A673 (cell line): ENCODE measurements around the gene CCDC148. TPM values are rescaled to one million over a fixed set of nuclear protein-coding genes. Genes with fewer than 3 reads are reported as not detected.
"Not testable (repeated sequence)": the region's sequence is repeated elsewhere in the genome, so short reads cannot be mapped to it uniquely, and the experiment has no call there.

Experiments used
- BruUV-seq: library from RNA; stranded (reverse); fragments of 400-500 nt; replicated peaks from 2 replicates; lab custom pipeline; 2021; lab: Mats Ljungman, UMichigan
- CTCF ChIA-PET: fragments of 300-600 bp; sonication (Branson Sonifier 250); formaldehyde crosslinking; loops from one replicate; lab custom pipeline; 2022; ENCODE audit warnings: antibody characterized with exemption; lab: Charles Lee
- POLR2A ChIA-PET: fragments of 300-600 bp; sonication (Branson Sonifier 250); formaldehyde crosslinking; loops from one replicate; lab custom pipeline; 2022; ENCODE audit warnings: antibody characterized with exemption; ENCODE audit not compliant: low non-redundant PET; lab: Charles Lee
- DNase-seq: peaks from one replicate; pipeline ENCODE4 v3.0.0-alpha.2; 2015; ENCODE audit warnings: low spot score
- H3K27ac ChIP-seq: fragments of 200-600 bp; sonication (generic); 2 replicates; pipeline ENCODE4 v1.5.1; 2016; ENCODE audit warnings: mixed run types, low read depth, mild to moderate bottlenecking, mixed read lengths, antibody characterized with exemption, low read length; ENCODE audit not compliant: poor library complexity, severe bottlenecking
- H3K27me3 ChIP-seq: fragments of 200-600 bp; sonication (generic); replicated peaks from 2 replicates; pipeline ENCODE4 v1.6.1; 2017; ENCODE audit warnings: mixed run types, low read depth, mild to moderate bottlenecking, mixed read lengths, antibody characterized with exemption, low read length; ENCODE audit not compliant: insufficient read depth, poor library complexity
- H3K36me3 ChIP-seq: fragments of 200-600 bp; sonication (generic); 2 replicates; pipeline ENCODE4 v1.6.1; 2016; ENCODE audit warnings: mixed run types, mild to moderate bottlenecking, mixed read lengths, antibody characterized with exemption, low read length; ENCODE audit not compliant: insufficient read depth, poor library complexity, severe bottlenecking
- H3K4me1 ChIP-seq: fragments of 200-600 bp; sonication (generic); 2 replicates; pipeline ENCODE4 v1.6.1; 2017; ENCODE audit warnings: mixed run types, mild to moderate bottlenecking, mixed read lengths, antibody characterized with exemption, low read length; ENCODE audit not compliant: insufficient read depth, poor library complexity, severe bottlenecking
- H3K4me3 ChIP-seq: fragments of 200-600 bp; sonication (generic); 2 replicates; pipeline ENCODE4 v1.5.1; 2016; ENCODE audit warnings: low read depth, mixed run types, mild to moderate bottlenecking, mixed read lengths, low read length; ENCODE audit not compliant: poor library complexity, severe bottlenecking
- H3K9me3 ChIP-seq: fragments of 200-600 bp; sonication (generic); 2 replicates; pipeline ENCODE4 v1.6.1; 2016; ENCODE audit warnings: mixed run types, low read depth, mild to moderate bottlenecking, mixed read lengths, antibody characterized with exemption, low read length; ENCODE audit not compliant: poor library complexity, severe bottlenecking
- EZH2 ChIP-seq: fragments of 200-600 bp; sonication (generic); IDR thresholded peaks from 2 replicates; pipeline ENCODE4 v1.6.1; 2017; ENCODE audit warnings: borderline replicate concordance, low read depth, mild to moderate bottlenecking, mixed read lengths, antibody characterized with exemption, low read length; ENCODE audit not compliant: poor library complexity, severe bottlenecking
- intact Hi-C: fragments of 100-400 bp; cut with micrococcal nuclease; formaldehyde crosslinking; loops from one replicate; pipeline ENCODE4 v1.10.0; 2022; ENCODE audit not compliant: unreplicated experiment
- total RNA-seq: library from RNA; stranded (reverse); gene quantifications from 2 replicates; pipeline ENCODE4 v1.2.3, GENCODE V29; 2021
- TF ChIP-seq, protein P1 (sequence below): fragments of 300-800, 200-600 bp; sonication (generic); conservative IDR thresholded peaks from 2 replicates; pipeline ENCODE4 v1.5.1; 2017; ENCODE audit warnings: low read depth, mild to moderate bottlenecking, antibody characterized with exemption, low read length, moderate library complexity, mixed read lengths

Gene CCDC148
- total RNA-seq, 1 experiment from 2014 or later = 0.90 TPM

DNA sequence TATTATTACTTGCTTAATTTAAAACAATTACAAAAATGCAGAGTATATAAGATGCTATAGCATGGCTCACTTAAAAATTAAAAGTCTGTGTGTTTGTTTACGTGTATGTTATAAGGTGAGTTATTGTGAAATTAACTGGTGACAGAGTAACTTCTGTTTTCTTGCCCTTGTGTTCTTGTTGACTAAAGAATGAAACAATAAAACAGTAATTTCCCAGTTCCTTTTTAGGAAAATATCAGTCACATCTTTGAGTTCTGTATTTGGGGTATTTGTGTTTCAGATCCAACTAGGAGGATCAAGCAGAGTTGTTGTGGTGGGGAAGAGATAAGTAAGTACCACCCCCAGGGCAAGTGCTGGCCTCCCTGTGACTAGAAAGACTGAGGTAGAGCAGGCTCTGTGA, 143.6 kb downstream of the CCDC148 start:
- CTCF ChIA-PET = no interaction called here
- H3K9me3 ChIP-seq = no peaks in the 10 kb centered on the region
- DNase-seq = no peak
- intact Hi-C loops = no loop called here
- TF ChIP-seq, protein P1, sequence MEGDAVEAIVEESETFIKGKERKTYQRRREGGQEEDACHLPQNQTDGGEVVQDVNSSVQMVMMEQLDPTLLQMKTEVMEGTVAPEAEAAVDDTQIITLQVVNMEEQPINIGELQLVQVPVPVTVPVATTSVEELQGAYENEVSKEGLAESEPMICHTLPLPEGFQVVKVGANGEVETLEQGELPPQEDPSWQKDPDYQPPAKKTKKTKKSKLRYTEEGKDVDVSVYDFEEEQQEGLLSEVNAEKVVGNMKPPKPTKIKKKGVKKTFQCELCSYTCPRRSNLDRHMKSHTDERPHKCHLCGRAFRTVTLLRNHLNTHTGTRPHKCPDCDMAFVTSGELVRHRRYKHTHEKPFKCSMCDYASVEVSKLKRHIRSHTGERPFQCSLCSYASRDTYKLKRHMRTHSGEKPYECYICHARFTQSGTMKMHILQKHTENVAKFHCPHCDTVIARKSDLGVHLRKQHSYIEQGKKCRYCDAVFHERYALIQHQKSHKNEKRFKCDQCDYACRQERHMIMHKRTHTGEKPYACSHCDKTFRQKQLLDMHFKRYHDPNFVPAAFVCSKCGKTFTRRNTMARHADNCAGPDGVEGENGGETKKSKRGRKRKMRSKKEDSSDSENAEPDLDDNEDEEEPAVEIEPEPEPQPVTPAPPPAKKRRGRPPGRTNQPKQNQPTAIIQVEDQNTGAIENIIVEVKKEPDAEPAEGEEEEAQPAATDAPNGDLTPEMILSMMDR = no peak
- TF ChIP-seq EZH2 = no peak
- H3K4me1 ChIP-seq = no peaks in the 10 kb centered on the region
- POLR2A ChIA-PET = no interaction called here
- no peaks in the 10 kb centered on the region for H3K36me3 ChIP-seq
- BruUV-seq = no TSS peak
- H3K27ac ChIP-seq = no peak overlapping the region
- no peaks in the 10 kb centered on the region for H3K27me3 ChIP-seq
- H3K4me3 ChIP-seq = no peak overlapping the region

DNA sequence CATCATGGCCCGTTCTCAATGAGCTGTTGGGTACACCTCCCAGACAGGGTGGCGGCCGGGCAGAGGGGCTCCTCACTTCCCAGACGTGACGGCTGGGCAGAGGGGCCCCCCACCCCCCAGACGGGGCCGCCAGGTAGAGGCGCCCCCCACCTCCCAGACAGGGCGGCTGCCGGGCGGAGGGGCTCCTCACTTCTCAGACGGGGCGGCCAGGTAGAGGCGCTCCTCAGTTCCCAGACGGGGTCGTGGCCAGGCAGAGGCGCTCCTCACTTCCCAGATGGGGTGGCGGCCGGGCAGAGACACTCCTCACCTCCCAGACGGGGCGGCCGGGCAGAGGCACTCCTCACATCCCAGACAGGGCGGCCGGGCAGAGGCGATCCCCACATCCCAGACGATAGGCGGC, 146.1 kb downstream of the CCDC148 start:
- CTCF ChIA-PET, DNase-seq, H3K4me1 ChIP-seq, BruUV-seq, POLR2A ChIA-PET, H3K4me3 ChIP-seq, H3K9me3 ChIP-seq, intact Hi-C loops, H3K27me3 ChIP-seq, H3K36me3 ChIP-seq, H3K27ac ChIP-seq: not testable (repeated sequence)

DNA sequence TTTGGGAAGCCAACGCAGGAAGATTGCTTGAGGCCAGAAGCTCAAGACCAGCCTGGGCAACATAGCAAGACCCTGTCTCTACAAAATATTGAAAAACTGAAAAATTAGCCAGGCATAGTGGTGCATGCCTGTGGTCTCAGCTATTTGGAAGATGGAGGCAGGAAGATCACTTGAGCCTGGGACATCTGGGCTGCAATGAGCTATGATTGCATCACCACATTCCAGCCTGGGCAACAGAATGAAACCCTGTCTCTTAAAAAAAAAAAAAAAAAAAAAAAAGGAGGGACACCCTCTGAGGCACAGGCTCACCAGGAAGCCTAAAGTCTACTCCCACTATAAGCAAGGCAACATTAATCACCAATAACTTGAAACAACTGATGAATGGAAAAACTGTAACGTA, 151.1 kb downstream of the CCDC148 start:
- no peaks in the 10 kb centered on the region for H3K27me3 ChIP-seq
- H3K27ac ChIP-seq = no peak overlapping the region
- POLR2A ChIA-PET = no interaction called here
- BruUV-seq = no TSS peak
- H3K36me3 ChIP-seq = no peaks in the 10 kb centered on the region
- CTCF ChIA-PET = no interaction called here
- H3K9me3 ChIP-seq = no peaks in the 10 kb centered on the region
- intact Hi-C loops = no loop called here
- no peak for DNase-seq
- no peak overlapping the region for H3K4me3 ChIP-seq
- no peak for TF ChIP-seq EZH2
- TF ChIP-seq, protein P1 = no peak
- H3K4me1 ChIP-seq = no peaks in the 10 kb centered on the region

DNA sequence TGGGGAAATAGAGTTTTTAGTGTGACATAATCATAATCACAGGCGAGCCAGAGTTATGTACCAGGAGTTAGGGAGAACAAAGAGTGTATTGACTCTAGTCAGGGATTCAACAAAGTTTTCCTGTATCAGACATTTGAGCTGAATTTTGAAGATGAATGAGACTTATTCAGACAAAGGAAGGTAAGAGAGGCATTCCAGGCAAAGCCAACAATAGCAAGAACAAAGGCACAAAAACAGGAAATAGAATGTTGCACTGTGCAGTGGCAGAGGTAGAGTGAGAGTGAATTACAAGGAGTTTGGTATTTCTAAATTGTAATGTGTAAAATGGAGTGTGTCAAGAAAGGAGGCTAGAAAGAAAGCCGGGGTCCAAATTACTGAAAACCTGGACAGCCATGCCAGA, 156.2 kb downstream of the CCDC148 start:
- no TSS peak for BruUV-seq
- TF ChIP-seq EZH2 = no peak
- TF ChIP-seq, protein P1 = no peak
- Histone ChIP-seq H3K4me1 (no peaks in the 10 kb centered on the region), H3K36me3 (no peaks in the 10 kb centered on the region), H3K4me3 (no peak overlapping the region), H3K9me3 (peaks cover 5% of the 10 kb centered on the region), H3K27ac (no peak overlapping the region), H3K27me3 (no peaks in the 10 kb centered on the region)
- DNase-seq = no peak
- intact Hi-C loops = no loop called here
- ChIA-PET POLR2A (no interaction called here), CTCF (no interaction called here)
